HEK293 (cell line): ENCODE data around the gene ZFTA.
A peak's percentile ranks its signal among the peaks of the same experiment; 100 is the strongest.

ENCODE experiments used
- CTCF ChIA-PET: fragments of 350-600 bp; formaldehyde crosslinking; extraction: SDS; loops from one replicate; lab custom pipeline; 2021; ENCODE audit warnings: antibody characterized with exemption; lab: Yijun Ruan, JAX
- POLR2A ChIA-PET: fragments of 300-600 bp; formaldehyde crosslinking; extraction: SDS; loops from one replicate; lab custom pipeline; 2020; ENCODE audit warnings: antibody characterized with exemption, inconsistent platforms; lab: Yijun Ruan, JAX
- H3K27ac ChIP-seq: fragments of 200-500 bp; sonication (Bioruptor generic); 2 replicates; pipeline ENCODE4 v1.5.1; 2014; ENCODE audit warnings: low read depth, low read length, control low read depth, inconsistent platforms; ENCODE audit errors: extremely low read depth
- H3K36me3 ChIP-seq, 2 experiments: fragments of 200-500 bp in 1 of 2; sonication (Bioruptor generic) in 1 of 2; 1 replicate in 1 of 2; 2 replicates in 1 of 2; pipeline ENCODE4 v1.5.1; 2014 to 2017; ENCODE audit warnings: inconsistent platforms in 2 of 2, low read length in 2 of 2; ENCODE audit not compliant: control insufficient read depth in 2 of 2, insufficient read depth in 1 of 2
- H3K4me1 ChIP-seq: fragments of 200-500 bp; sonication (Bioruptor generic); 2 replicates; pipeline ENCODE4 v1.5.1; 2014; ENCODE audit warnings: mild to moderate bottlenecking, low read length, inconsistent platforms; ENCODE audit not compliant: control insufficient read depth, insufficient read depth
- H3K4me3 ChIP-seq: 2 replicates; pipeline ENCODE4 v1.5.1; 2011; ENCODE audit warnings: low read depth, mild to moderate bottlenecking, control low read depth, low read length, moderate library complexity
- H3K9me3 ChIP-seq: fragments of 200-500 bp; sonication (Bioruptor generic); 2 replicates; pipeline ENCODE4 v1.5.1; 2014; ENCODE audit warnings: low read depth, low read length, inconsistent platforms; ENCODE audit not compliant: control insufficient read depth, insufficient read depth
- AEBP2 ChIP-seq: fragments of 450-650 bp; formaldehyde crosslinking; IDR thresholded peaks from 2 replicates; pipeline ENCODE4 v1.5.1; 2016; ENCODE audit warnings: missing biosample characterization, missing genetic modification characterization, borderline replicate concordance
- FEZF1 ChIP-seq: fragments of 450-650 bp; formaldehyde crosslinking; IDR thresholded peaks from 2 replicates; pipeline ENCODE4 v1.5.1; 2016; ENCODE audit warnings: missing biosample characterization, missing genetic modification characterization
- HOXC10 ChIP-seq: sonication (generic); formaldehyde crosslinking; IDR thresholded peaks from 2 replicates; pipeline ENCODE4 v1.8.1; 2023; ENCODE audit warnings: mild to moderate bottlenecking, missing genetic modification reagents
- IKZF3 ChIP-seq: fragments of 450-650 bp; IDR thresholded peaks from 2 replicates; pipeline ENCODE4 v1.5.0; 2018; ENCODE audit warnings: missing biosample characterization, mild to moderate bottlenecking, missing genetic modification characterization, moderate library complexity
- INSM2 ChIP-seq: fragments of 450-650 bp; formaldehyde crosslinking; IDR thresholded peaks from 2 replicates; pipeline ENCODE4 v1.5.1; 2016; ENCODE audit warnings: missing biosample characterization, missing genetic modification characterization
- ZEB2 ChIP-seq: fragments of 450-650 bp; formaldehyde crosslinking; IDR thresholded peaks from 2 replicates; pipeline ENCODE4 v1.5.1; 2016; ENCODE audit warnings: missing biosample characterization, missing genetic modification characterization
- ZFP3 ChIP-seq: fragments of 450-650 bp; formaldehyde crosslinking; IDR thresholded peaks from 2 replicates; pipeline ENCODE4 v1.5.1; 2016; ENCODE audit warnings: low read depth, missing biosample characterization, missing genetic modification characterization
- ZNF112 ChIP-seq: fragments of 450-650 bp; formaldehyde crosslinking; IDR thresholded peaks from 2 replicates; pipeline ENCODE4 v1.5.0; 2017; ENCODE audit warnings: missing biosample characterization, missing genetic modification characterization
- ZNF132 ChIP-seq: fragments of 450-650 bp; formaldehyde crosslinking; IDR thresholded peaks from 2 replicates; pipeline ENCODE4 v1.5.1; 2017; ENCODE audit warnings: missing biosample characterization, missing genetic modification characterization, borderline replicate concordance
- ZNF148 ChIP-seq: fragments of 450-650 bp; formaldehyde crosslinking; IDR thresholded peaks from 2 replicates; pipeline ENCODE4 v1.5.0; 2017; ENCODE audit warnings: missing biosample characterization, missing genetic modification characterization, borderline replicate concordance
- ZNF23 ChIP-seq: fragments of 450-650 bp; formaldehyde crosslinking; IDR thresholded peaks from 2 replicates; pipeline ENCODE4 v1.5.1; 2016; ENCODE audit warnings: missing biosample characterization, missing genetic modification characterization, borderline replicate concordance
- ZNF266 ChIP-seq: fragments of 450-650 bp; formaldehyde crosslinking; IDR thresholded peaks from 2 replicates; pipeline ENCODE4 v1.5.1; 2016; ENCODE audit warnings: missing biosample characterization, missing genetic modification characterization, low read depth
- ZNF274 ChIP-seq, 2 experiments: fragments of 200-500 bp in 1 of 2; fragments of 450-650 bp in 1 of 2; sonication (Bioruptor generic) in 1 of 2; formaldehyde crosslinking in 1 of 2; IDR thresholded peaks; 2 replicates each; pipeline versions ENCODE4 v1.5.1 to v1.6.1; 2014 to 2016; ENCODE audit warnings: borderline replicate concordance in 1 of 2, inconsistent platforms in 1 of 2, low read length in 1 of 2, missing biosample characterization in 1 of 2, missing genetic modification characterization in 1 of 2
- ZNF280D ChIP-seq: fragments of 450-650 bp; formaldehyde crosslinking; IDR thresholded peaks from 2 replicates; pipeline ENCODE4 v1.5.1; 2016; ENCODE audit warnings: missing biosample characterization, missing genetic modification characterization
- ZNF394 ChIP-seq: fragments of 450-650 bp; formaldehyde crosslinking; IDR thresholded peaks from 2 replicates; pipeline ENCODE4 v1.5.1; 2016; ENCODE audit warnings: missing biosample characterization, missing genetic modification characterization, mild to moderate bottlenecking, moderate library complexity, borderline replicate concordance
- ZNF555 ChIP-seq: fragments of 450-650 bp; formaldehyde crosslinking; conservative IDR thresholded peaks from 2 replicates; pipeline ENCODE4 v1.5.1; 2017; ENCODE audit warnings: missing biosample characterization, mild to moderate bottlenecking, missing genetic modification characterization, inconsistent platforms
- ZNF558 ChIP-seq: fragments of 450-650 bp; formaldehyde crosslinking; IDR thresholded peaks from 2 replicates; pipeline ENCODE4 v1.5.1; 2016; ENCODE audit warnings: missing biosample characterization, missing genetic modification characterization
- ZNF561 ChIP-seq: fragments of 450-650 bp; IDR thresholded peaks from 2 replicates; pipeline ENCODE4 v1.5.1; 2018; ENCODE audit warnings: missing biosample characterization, missing genetic modification characterization, borderline replicate concordance
- ZNF623 ChIP-seq: fragments of 450-650 bp; formaldehyde crosslinking; IDR thresholded peaks from 2 replicates; pipeline ENCODE4 v1.5.1; 2016; ENCODE audit warnings: missing biosample characterization, missing genetic modification characterization
- ZNF654 ChIP-seq: fragments of 450-650 bp; formaldehyde crosslinking; IDR thresholded peaks from 2 replicates; pipeline ENCODE4 v1.5.1; 2016; ENCODE audit warnings: low read depth, missing biosample characterization, missing genetic modification characterization
- ZNF658 ChIP-seq: fragments of 450-650 bp; formaldehyde crosslinking; IDR thresholded peaks from 2 replicates; pipeline ENCODE4; 2016; ENCODE audit warnings: missing biosample characterization, missing genetic modification characterization
- ZNF660 ChIP-seq: fragments of 450-650 bp; IDR thresholded peaks from 2 replicates; pipeline ENCODE4 v1.5.1; 2018; ENCODE audit warnings: missing biosample characterization, mild to moderate bottlenecking, missing genetic modification characterization
- ZNF830 ChIP-seq: fragments of 450-650 bp; IDR thresholded peaks from 2 replicates; pipeline ENCODE4 v1.5.0; 2018; ENCODE audit warnings: missing biosample characterization, missing genetic modification characterization, low read depth, mild to moderate bottlenecking, moderate library complexity
- ZSCAN30 ChIP-seq: fragments of 450-650 bp; IDR thresholded peaks from 2 replicates; pipeline ENCODE4 v1.5.1; 2018; ENCODE audit warnings: missing biosample characterization, mild to moderate bottlenecking, missing genetic modification characterization, moderate library complexity

ZFTA gene

GRCh38 chr11:63738720-63739360 lies 29.7 kb downstream of the ZFTA start:
- Histone ChIP-seq H3K36me3 (no peaks in the 10 kb centered on the region), H3K4me3 (no peak overlapping the region), H3K4me1 (no peaks in the 10 kb centered on the region), H3K9me3 (no peaks in the 10 kb centered on the region), H3K27ac (no peak overlapping the region)
- TF ChIP-seq ZNF654 (tag by site-specific recombination) = peak; percentile 58
- no peak for TF ChIP-seq HOXC10 (CRISPR knock-in tag)
- TF ChIP-seq ZNF660 (tag by site-specific recombination) = peak; percentile 92
- TF ChIP-seq ZNF555 (tag by site-specific recombination) = no peak
- peak; percentile 57 for TF ChIP-seq FEZF1
- TF ChIP-seq IKZF3 (tag by site-specific recombination) = peak; percentile 85
- no peak for TF ChIP-seq ZNF658 (tag by site-specific recombination)
- ChIA-PET POLR2A (interaction anchor here (0.6 to 0.7 kb wide), 3 partner anchors 39 to 198 kb away, joined by 3 to 4 read pairs (median 3); no protein-coding TSS in a partner anchor), CTCF (interaction anchor here (0.5 to 4.7 kb wide), 37 partner anchors 9 to 1064 kb away, joined by 3 to 21 read pairs (median 4); partner anchors contain the start of gene ZFTA)

GRCh38 chr11:63737718-63738117 lies 30.9 kb downstream of the ZFTA start:
- CTCF ChIA-PET = interaction anchor here (0.8 to 4.7 kb wide), 15 partner anchors 8 to 258 kb away, joined by 3 to 21 read pairs (median 5); no protein-coding TSS in a partner anchor
- no peak for TF ChIP-seq ZNF266 (tag by site-specific recombination)
- TF ChIP-seq ZNF561 (tag by site-specific recombination) = no peak
- TF ChIP-seq ZNF112 = no peak
- TF ChIP-seq ZNF660 (tag by site-specific recombination) = no peak
- no peak for TF ChIP-seq IKZF3 (tag by site-specific recombination)
- no peak for TF ChIP-seq ZNF23
- no peak for TF ChIP-seq AEBP2 (tag by site-specific recombination)
- no peak for TF ChIP-seq ZEB2
- no peak for TF ChIP-seq ZNF623 (tag by site-specific recombination)
- TF ChIP-seq ZNF830 (tag by site-specific recombination) = no peak
- TF ChIP-seq ZNF148 (tag by site-specific recombination) = no peak
- TF ChIP-seq ZNF274 (IDR thresholded peaks at IDR 0.05; ENCODE audit: low read length) = no peak
- no peak for TF ChIP-seq ZNF274 (tag by site-specific recombination; IDR thresholded peaks at IDR 0.05; ENCODE audit: borderline replicate concordance)
- TF ChIP-seq ZSCAN30 = no peak
- no peak for TF ChIP-seq ZNF132 (tag by site-specific recombination)
- TF ChIP-seq ZNF280D (tag by site-specific recombination) = no peak
- TF ChIP-seq INSM2 (tag by site-specific recombination) = no peak
- TF ChIP-seq ZNF394 (tag by site-specific recombination) = no peak
- no peak for TF ChIP-seq ZFP3 (tag by site-specific recombination)
- no peak for TF ChIP-seq ZNF558 (tag by site-specific recombination)
- Histone ChIP-seq H3K4me3 (no peak overlapping the region), H3K4me1 (no peaks in the 10 kb centered on the region), H3K36me3 (no peaks in the 10 kb centered on the region), H3K27ac (no peak overlapping the region), H3K9me3 (no peaks in the 10 kb centered on the region)
- POLR2A ChIA-PET = interaction anchor here (2.0 kb wide), 1 partner anchor 56 kb away, joined by 6 read pairs; the partner anchor contains the start of gene RTN3
